Left lung (tissue), 10 donors: ENCODE results near the gene BCO2. TPM values are rescaled to one million over a fixed set of nuclear protein-coding genes. Genes with fewer than 3 reads are reported as not detected.
A peak's percentile ranks its signal among the peaks of the same experiment; 100 is the strongest.
"Not testable (repeated sequence)": the region's sequence is repeated elsewhere in the genome, so short reads cannot be mapped to it uniquely, and the experiment has no call there.

ENCODE experiments used
- ATAC-seq: fragments of 200-7000 bp; cut with Tn5 transposase; one replicate; pipeline ENCODE4 v1.9.1; 2020; ENCODE audit warnings: moderate library complexity
- DNase-seq, 4 donors: peaks; one replicate each; pipeline ENCODE4 v3.0.0-alpha.2; 2013 to 2020
- H3K27ac ChIP-seq, 2 donors: fragments of 200-600 bp; sonication (generic) in 1 of 2; one replicate each; pipeline versions ENCODE4 v1.5.0 to v1.8.0; 2020 to 2021
- H3K27me3 ChIP-seq, 2 donors: fragments of 200-600 bp; sonication (generic) in 1 of 2; one replicate each; pipeline versions ENCODE4 v1.5.0 to v1.8.0; 2020 to 2021
- H3K36me3 ChIP-seq, 2 donors: fragments of 200-600 bp; sonication (generic) in 1 of 2; one replicate each; pipeline versions ENCODE4 v1.5.0 to v1.8.0; 2020 to 2021
- H3K4me1 ChIP-seq, 2 donors: fragments of 200-600 bp; one replicate each; pipeline ENCODE4 v1.8.0; 2021
- H3K4me3 ChIP-seq, 2 donors: fragments of 200-600 bp; sonication (generic) in 1 of 2; one replicate each; pipeline versions ENCODE4 v1.5.0 to v1.8.0; 2020 to 2021; ENCODE audit warnings: mild to moderate bottlenecking in 1 of 2
- H3K9me3 ChIP-seq, 2 donors: fragments of 200-600 bp; sonication (generic) in 1 of 2; one replicate each; pipeline versions ENCODE4 v1.5.0 to v1.8.0; 2020 to 2021
- CTCF ChIP-seq, 2 donors: fragments of 200-600 bp; sonication (generic) in 1 of 2; IDR thresholded peaks; one replicate each; pipeline versions ENCODE4 v1.5.0 to v1.8.0; 2021; ENCODE audit warnings: antibody characterized with exemption in 2 of 2
- intact Hi-C, 2 donors: fragments of 100-400 bp; cut with DNase I; formaldehyde crosslinking; loops; one replicate each; pipeline versions ENCODE4 v1.11.2 to v1.14.2; 2022
- polyA plus RNA-seq, 6 donors: library from polyadenylated mRNA; unstranded; fragments of 120-200 nt; gene quantifications; one replicate each; pipeline ENCODE4 v1.2.1, GENCODE V29; 2013; ENCODE audit not compliant: insufficient read length in 6 of 6
- total RNA-seq, 2 donors: library from RNA; stranded (reverse); fragmentation: NEBNext Ultra II Directional; extraction: Animal tissue kit (Norgen Biotek cat#: 25700); gene quantifications; one replicate each; pipeline ENCODE4 v1.2.1, GENCODE V29; 2021
- donor health status: DM: no; HTN: yes; CAD: no.
- donor health status: DM: no; HTN: no; CAD: no.

The BCO2 gene
- total and polyA plus RNA-seq, 8 donors: 3.3 to 11.8 (median 9.4) TPM

GRCh38 chr11:112156956-112157766 lies 18.2 kb upstream of the BCO2 start:
- no peak for DNase-seq
- no peak for TF ChIP-seq CTCF (IDR thresholded peaks at IDR 0.05)

GRCh38 chr11:112159098-112160065 lies 15.9 kb upstream of the BCO2 start:
- peaks cover 0 to 36% of the 10 kb centered on the region in 2 donors for H3K4me1 ChIP-seq
- intact Hi-C loops: no loop called here
- no peaks in the 10 kb centered on the region for H3K9me3 ChIP-seq
- H3K4me3 ChIP-seq: peak overlapping the region in 1 of 2 donors; percentile 13
- peak overlapping the region; percentile 14 to 92 for H3K27ac ChIP-seq
- DNase-seq (peak in 1 of 4 donors; percentile 40), ATAC-seq (no peak)
- H3K27me3 ChIP-seq: no peaks in the 10 kb centered on the region
- H3K36me3 ChIP-seq: peaks cover 0 to 6% of the 10 kb centered on the region in 2 donors
- TF ChIP-seq CTCF (IDR thresholded peaks at IDR 0.05): no peak

More at GRCh38 chr11:112156956-112157766, 18.2 kb upstream of the BCO2 start:
- ATAC-seq: peak; percentile 88
- Histone ChIP-seq H3K27ac (peak overlapping the region; percentile 4 to 62), H3K9me3 (no peaks in the 10 kb centered on the region), H3K27me3 (no peaks in the 10 kb centered on the region), H3K36me3 (peaks cover 0 to 25% of the 10 kb centered on the region in 2 donors), H3K4me3 (no peak overlapping the region), H3K4me1 (peaks cover 0 to 36% of the 10 kb centered on the region in 2 donors)
- intact Hi-C loops: no loop called here

GRCh38 chr11:112160091-112160848 lies 15.0 kb upstream of the BCO2 start:
- intact Hi-C loops: no loop called here
- H3K27ac ChIP-seq: peak overlapping the region; percentile 14 to 92
- H3K4me3 ChIP-seq: peak overlapping the region in 1 of 2 donors; percentile 13
- H3K9me3 ChIP-seq: no peaks in the 10 kb centered on the region
- ATAC-seq (no peak), DNase-seq (no peak)
- H3K27me3 ChIP-seq: no peaks in the 10 kb centered on the region
- H3K4me1 ChIP-seq: peaks cover 0 to 41% of the 10 kb centered on the region in 2 donors
- H3K36me3 ChIP-seq: no peaks in the 10 kb centered on the region
- TF ChIP-seq CTCF (IDR thresholded peaks at IDR 0.05): no peak

GRCh38 chr11:112161012-112161411 lies 14.3 kb upstream of the BCO2 start:
- DNase-seq: no peak
- no peak for TF ChIP-seq CTCF (IDR thresholded peaks at IDR 0.05)
- H3K4me1 ChIP-seq: peaks cover 0 to 42% of the 10 kb centered on the region in 2 donors
- H3K27me3 ChIP-seq: no peaks in the 10 kb centered on the region
- intact Hi-C loops: no loop called here
- peak overlapping the region in 1 of 2 donors; percentile 13 for H3K4me3 ChIP-seq
- peak overlapping the region; percentile 10 to 92 for H3K27ac ChIP-seq
- ATAC-seq: no peak
- H3K36me3 ChIP-seq: no peaks in the 10 kb centered on the region
- H3K9me3 ChIP-seq: no peaks in the 10 kb centered on the region

- intact Hi-C loops, H3K36me3 ChIP-seq, H3K9me3 ChIP-seq, H3K27me3 ChIP-seq, ATAC-seq, DNase-seq: not testable (repeated sequence)
- Histone ChIP-seq H3K4me1 (peaks cover 0 to 39% of the 10 kb centered on the region in 2 donors), H3K27ac (peak overlapping the region; percentile 42 to 75), H3K4me3 (peak overlapping the region in 1 of 2 donors; percentile 30)
These were observed 13.1 kb upstream of the BCO2 start for GRCh38 chr11:112162200-112162599.
